Activated CD4-positive, alpha-beta T cell treated with anti-CD3 and anti-CD28 coated beads, Interleukin-2, amount 10 ng/mL, durations not matched to agents 7 days and 5 days (primary cell): ENCODE results near the gene CNIH1. TPM values are rescaled to one million over a fixed set of nuclear protein-coding genes. Genes with fewer than 3 reads are reported as not detected.
A peak's percentile ranks its signal among the peaks of the same experiment; 100 is the strongest.
"Not testable (repeated sequence)": the region's sequence is repeated elsewhere in the genome, so short reads cannot be mapped to it uniquely, and the experiment has no call there.

Source experiments
- CTCF ChIA-PET: fragments of 350-600 bp; sonication (Branson Sonifier 250); formaldehyde crosslinking; loops from one replicate; lab custom pipeline; 2021; ENCODE audit warnings: antibody characterized with exemption; lab: Charles Lee
- POLR2A ChIA-PET: fragments of 350-600 bp; sonication (Branson Sonifier 250); formaldehyde crosslinking; loops from one replicate; lab custom pipeline; 2021; ENCODE audit warnings: antibody characterized with exemption; lab: Charles Lee
- DNase-seq: peaks from one replicate; pipeline ENCODE4 v3.0.0-alpha.2; 2020
- H3K27ac Mint-ChIP-seq: one replicate; pipeline ENCODE4 v1.8.0; 2021; ENCODE audit warnings: mild to moderate bottlenecking, moderate library complexity, mixed read lengths
- H3K27me3 Mint-ChIP-seq: one replicate; pipeline ENCODE4 v1.8.0; 2021; ENCODE audit warnings: mixed read lengths
- H3K36me3 Mint-ChIP-seq: one replicate; pipeline ENCODE4 v1.8.0; 2021; ENCODE audit warnings: low read depth, mixed read lengths
- H3K4me1 Mint-ChIP-seq: one replicate; pipeline ENCODE4 v1.8.0; 2021; ENCODE audit warnings: mixed read lengths
- H3K4me3 Mint-ChIP-seq: one replicate; pipeline ENCODE4 v1.8.0; 2021; ENCODE audit warnings: mild to moderate bottlenecking, moderate library complexity, mixed read lengths
- H3K9me3 Mint-ChIP-seq: one replicate; pipeline ENCODE4 v1.8.0; 2021; ENCODE audit warnings: mixed read lengths
- total RNA-seq, 2 experiments: library from RNA; stranded (reverse); gene quantifications; one replicate each; pipeline ENCODE4 v1.2.3, GENCODE V29; 2021

Gene CNIH1
- total RNA-seq, 2 experiments from 2014 or later, result 71.5 to 94.5 TPM

DNA sequence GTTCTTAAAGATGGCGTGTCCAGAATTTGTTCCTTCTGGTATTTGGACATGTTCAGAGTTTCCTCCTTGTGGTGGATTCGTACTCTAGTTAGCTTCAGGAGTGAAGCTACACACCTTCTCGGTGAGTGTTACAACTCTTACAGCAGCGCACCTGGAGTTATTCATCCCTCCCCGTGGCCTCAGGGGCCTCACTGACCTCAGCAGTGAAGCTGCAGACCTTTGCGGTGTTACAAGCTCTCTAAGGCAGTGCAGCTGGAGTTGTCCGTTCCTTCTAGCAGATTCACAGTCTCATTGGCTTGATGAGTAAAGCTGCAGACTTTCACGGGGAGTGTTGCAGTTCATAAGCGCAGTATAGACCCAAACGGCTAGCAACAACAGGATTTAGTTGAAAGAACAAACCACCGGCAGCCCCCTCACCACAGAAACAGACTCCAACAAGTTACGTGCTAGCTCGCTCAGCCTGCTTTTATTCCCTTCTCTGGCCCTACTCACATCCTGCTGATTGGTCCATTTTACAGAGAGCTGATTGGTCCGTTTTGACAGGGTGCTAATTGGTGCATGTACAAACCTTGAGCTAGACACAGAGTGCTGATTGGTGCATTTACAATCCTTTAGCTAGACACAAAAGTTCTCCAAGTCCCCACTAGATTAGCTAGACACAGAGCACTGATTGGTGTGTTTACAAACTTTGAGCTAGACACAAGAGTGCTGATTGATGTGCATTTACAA lies 48.9 kb downstream of the CNIH1 start:
- no peak for DNase-seq
- no peaks in the 10 kb centered on the region for H3K36me3 Mint-ChIP-seq
- peaks cover 5% of the 10 kb centered on the region for H3K4me1 Mint-ChIP-seq
- H3K27ac Mint-ChIP-seq, result no peak overlapping the region
- H3K9me3 Mint-ChIP-seq, result no peaks in the 10 kb centered on the region
- CTCF ChIA-PET, result no interaction called here
- POLR2A ChIA-PET, result interaction anchor here (0.6 kb wide), 1 partner anchor 39 kb away, joined by 9 read pairs; no protein-coding TSS in a partner anchor
- H3K4me3 Mint-ChIP-seq, result no peak overlapping the region
- peaks cover 21% of the 10 kb centered on the region for H3K27me3 Mint-ChIP-seq

DNA sequence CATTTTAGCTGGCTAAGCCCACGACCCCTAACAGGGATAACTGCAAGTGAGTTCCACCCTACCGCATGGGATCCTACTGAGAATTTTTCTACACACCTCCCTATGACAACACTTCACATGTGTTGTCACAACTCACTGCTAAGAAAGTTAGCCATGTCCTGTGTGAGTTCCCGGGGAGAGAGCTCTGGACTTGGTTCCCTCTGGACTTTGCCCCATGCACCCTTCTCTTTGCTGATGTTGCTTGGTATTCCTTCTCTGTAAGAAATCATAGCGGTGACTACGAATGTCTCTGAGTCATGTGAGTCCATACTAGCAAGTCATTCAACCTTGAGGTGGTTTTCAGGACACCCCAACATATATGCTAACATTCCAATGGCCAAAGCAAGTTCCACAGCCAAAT lies 53.8 kb downstream of the CNIH1 start:
- Mint-ChIP-seq H3K36me3 (no peaks in the 10 kb centered on the region), H3K4me1 (no peaks in the 10 kb centered on the region), H3K27me3 (peaks cover 27% of the 10 kb centered on the region), H3K27ac (no peak overlapping the region), H3K9me3 (no peaks in the 10 kb centered on the region), H3K4me3 (no peak overlapping the region)
- no peak for DNase-seq
- ChIA-PET POLR2A (no interaction called here), CTCF (no interaction called here)

DNA sequence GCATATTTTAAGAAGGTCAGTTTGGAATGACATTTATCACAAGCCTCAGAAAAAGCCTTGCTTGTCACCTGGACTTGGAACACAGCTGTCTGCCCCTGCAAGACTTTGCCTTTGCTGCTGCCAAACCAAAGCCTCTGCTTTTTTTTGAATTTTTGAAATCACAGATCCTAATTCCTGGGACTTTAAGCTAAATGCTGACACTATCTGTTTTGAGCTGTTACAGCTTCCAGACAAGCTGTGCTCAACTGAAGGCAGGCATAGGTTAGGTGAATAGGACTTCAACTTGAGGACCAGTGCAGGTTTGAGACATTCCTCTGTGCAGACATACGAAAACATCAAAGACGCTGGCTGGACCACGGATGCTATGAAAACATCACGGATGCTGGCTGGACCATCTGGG lies 55.6 kb downstream of the CNIH1 start:
- CTCF ChIA-PET, result no interaction called here
- Mint-ChIP-seq H3K9me3 (no peaks in the 10 kb centered on the region), H3K27ac (no peak overlapping the region), H3K4me3 (no peak overlapping the region), H3K4me1 (no peaks in the 10 kb centered on the region), H3K27me3 (peaks cover 26% of the 10 kb centered on the region), H3K36me3 (no peaks in the 10 kb centered on the region)
- no peak for DNase-seq
- POLR2A ChIA-PET, result no interaction called here

DNA sequence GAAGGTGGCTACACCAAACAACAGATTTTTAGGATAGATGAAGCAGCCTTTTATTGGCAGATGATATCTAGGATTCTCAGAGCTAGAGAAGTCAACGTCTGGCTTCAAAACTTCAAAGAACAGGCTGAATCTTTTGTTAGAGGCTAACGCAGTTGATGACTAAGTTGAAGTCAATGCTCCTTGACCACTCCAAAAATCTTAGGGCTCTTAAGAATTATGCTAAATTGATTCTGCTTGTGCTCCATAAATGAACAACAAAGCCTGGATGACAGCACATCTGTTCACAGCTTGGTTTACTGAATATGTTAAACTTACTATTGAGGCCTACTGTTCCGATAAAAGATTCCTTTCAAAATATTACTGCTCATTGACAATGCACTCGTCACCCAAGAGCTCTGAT lies 57.3 kb downstream of the CNIH1 start:
- no peaks in the 10 kb centered on the region for H3K36me3 Mint-ChIP-seq
- ChIA-PET POLR2A (no interaction called here), CTCF (no interaction called here)
- H3K27me3 Mint-ChIP-seq, result peaks cover 37% of the 10 kb centered on the region
- no peaks in the 10 kb centered on the region for H3K4me1 Mint-ChIP-seq
- H3K9me3 Mint-ChIP-seq, result no peaks in the 10 kb centered on the region
- DNase-seq, result no peak
- no peak overlapping the region for H3K27ac Mint-ChIP-seq
- H3K4me3 Mint-ChIP-seq, result no peak overlapping the region

DNA sequence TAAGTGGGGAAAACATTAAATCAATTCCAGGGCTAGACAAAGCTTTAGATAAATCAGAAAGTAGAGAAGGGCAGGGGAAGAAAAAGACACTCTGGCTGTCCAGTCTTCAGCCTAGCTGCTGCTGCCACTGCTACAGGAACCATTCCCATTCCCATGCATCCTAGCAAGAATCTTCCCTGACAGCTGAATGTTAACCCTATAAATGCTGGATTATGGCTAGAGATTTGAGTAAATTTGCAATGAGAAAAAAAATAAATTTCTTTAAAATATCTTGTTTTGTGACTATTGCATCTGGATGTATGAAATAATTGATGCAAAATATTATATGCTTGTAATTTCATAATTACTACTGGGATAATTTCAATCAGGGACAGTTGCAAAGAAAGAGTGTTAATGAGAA lies 59.4 kb downstream of the CNIH1 start:
- Mint-ChIP-seq H3K4me3 (no peak overlapping the region), H3K9me3 (no peaks in the 10 kb centered on the region), H3K27me3 (peaks cover 26% of the 10 kb centered on the region), H3K4me1 (no peaks in the 10 kb centered on the region), H3K27ac (no peak overlapping the region), H3K36me3 (no peaks in the 10 kb centered on the region)
- ChIA-PET POLR2A (no interaction called here), CTCF (interaction anchor here (0.9 to 1.7 kb wide), 3 partner anchors 11 to 15 kb away, joined by 3 to 4 read pairs (median 3); partner anchors contain the start of gene CDKN3)
- no peak for DNase-seq

DNA sequence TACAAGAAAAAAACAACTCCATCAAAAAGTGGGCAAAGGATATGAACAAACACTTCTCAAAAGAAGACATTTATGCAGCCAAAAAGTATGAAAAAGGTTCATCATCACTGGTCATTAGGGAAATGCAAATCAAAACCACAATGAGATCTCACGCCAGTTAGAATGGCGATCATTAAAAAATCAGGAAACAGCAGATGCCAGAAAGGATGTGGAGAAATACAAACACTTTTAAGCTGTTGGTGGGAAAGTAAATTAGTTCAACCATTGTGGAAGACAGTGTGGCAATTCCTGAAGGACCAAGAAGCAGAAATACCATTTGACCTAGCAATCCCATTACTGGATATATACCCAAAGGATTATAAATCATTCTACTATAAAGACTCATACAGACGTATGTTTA lies 60.6 kb downstream of the CNIH1 start:
- CTCF ChIA-PET, result interaction anchor here (0.6 to 1.7 kb wide), 2 partner anchors 14 to 154 kb away, joined by 3 to 4 read pairs; no protein-coding TSS in a partner anchor
- DNase-seq, H3K4me3 Mint-ChIP-seq, POLR2A ChIA-PET, H3K4me1 Mint-ChIP-seq, H3K9me3 Mint-ChIP-seq, H3K36me3 Mint-ChIP-seq: not testable (repeated sequence)
- H3K27me3 Mint-ChIP-seq, result peaks cover 25% of the 10 kb centered on the region
- peak overlapping the region; percentile 52 for H3K27ac Mint-ChIP-seq

DNA sequence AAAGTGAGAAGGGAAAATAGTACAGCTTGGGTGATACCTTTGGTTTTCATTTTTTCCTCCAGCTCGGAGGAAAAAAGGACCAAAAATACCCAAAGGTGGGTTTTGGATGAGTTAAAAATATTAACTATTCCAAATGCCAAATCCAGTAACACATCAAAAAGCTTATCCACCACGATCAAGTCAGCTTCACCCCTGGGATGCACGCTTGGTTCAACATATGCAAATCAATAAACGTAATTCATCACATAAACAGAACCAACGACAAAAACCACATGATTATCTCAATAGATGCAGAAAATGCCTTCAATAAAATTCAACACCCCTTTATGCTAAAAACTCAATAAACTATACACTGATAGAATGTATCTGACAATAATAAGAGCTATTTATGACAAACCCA lies 62.3 kb downstream of the CNIH1 start:
- H3K4me3 Mint-ChIP-seq, H3K27ac Mint-ChIP-seq, H3K36me3 Mint-ChIP-seq, POLR2A ChIA-PET, H3K4me1 Mint-ChIP-seq, H3K9me3 Mint-ChIP-seq, DNase-seq: not testable (repeated sequence)
- peaks cover 25% of the 10 kb centered on the region for H3K27me3 Mint-ChIP-seq
- CTCF ChIA-PET, result interaction anchor here (1.0 kb wide), 1 partner anchor 16 kb away, joined by 3 read pairs; no protein-coding TSS in a partner anchor

DNA sequence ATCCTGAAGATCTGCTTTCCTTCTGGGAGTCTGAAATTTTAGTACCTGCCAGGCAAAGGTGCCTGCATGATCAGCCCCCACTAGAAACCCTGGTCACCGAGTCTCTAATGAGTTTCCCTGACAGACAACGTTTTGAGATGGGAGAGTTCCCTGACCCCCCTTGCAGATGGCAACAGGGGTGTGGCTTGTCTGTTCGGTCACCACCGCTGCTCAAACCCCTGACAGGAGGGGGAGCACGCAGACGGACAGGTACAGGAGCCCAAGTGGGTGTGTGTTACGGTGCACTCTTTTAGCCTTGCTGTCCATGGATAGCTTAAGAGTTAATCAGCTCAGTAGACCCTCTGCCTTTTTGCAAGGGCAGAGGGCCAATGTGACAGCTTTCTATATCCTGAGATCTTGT lies 63.7 kb downstream of the CNIH1 start:
- no peak for DNase-seq
- ChIA-PET CTCF (no interaction called here), POLR2A (no interaction called here)
- Mint-ChIP-seq H3K36me3 (no peaks in the 10 kb centered on the region), H3K27ac (no peak overlapping the region), H3K9me3 (no peaks in the 10 kb centered on the region), H3K4me1 (no peaks in the 10 kb centered on the region), H3K27me3 (peaks cover 25% of the 10 kb centered on the region), H3K4me3 (no peak overlapping the region)

DNA sequence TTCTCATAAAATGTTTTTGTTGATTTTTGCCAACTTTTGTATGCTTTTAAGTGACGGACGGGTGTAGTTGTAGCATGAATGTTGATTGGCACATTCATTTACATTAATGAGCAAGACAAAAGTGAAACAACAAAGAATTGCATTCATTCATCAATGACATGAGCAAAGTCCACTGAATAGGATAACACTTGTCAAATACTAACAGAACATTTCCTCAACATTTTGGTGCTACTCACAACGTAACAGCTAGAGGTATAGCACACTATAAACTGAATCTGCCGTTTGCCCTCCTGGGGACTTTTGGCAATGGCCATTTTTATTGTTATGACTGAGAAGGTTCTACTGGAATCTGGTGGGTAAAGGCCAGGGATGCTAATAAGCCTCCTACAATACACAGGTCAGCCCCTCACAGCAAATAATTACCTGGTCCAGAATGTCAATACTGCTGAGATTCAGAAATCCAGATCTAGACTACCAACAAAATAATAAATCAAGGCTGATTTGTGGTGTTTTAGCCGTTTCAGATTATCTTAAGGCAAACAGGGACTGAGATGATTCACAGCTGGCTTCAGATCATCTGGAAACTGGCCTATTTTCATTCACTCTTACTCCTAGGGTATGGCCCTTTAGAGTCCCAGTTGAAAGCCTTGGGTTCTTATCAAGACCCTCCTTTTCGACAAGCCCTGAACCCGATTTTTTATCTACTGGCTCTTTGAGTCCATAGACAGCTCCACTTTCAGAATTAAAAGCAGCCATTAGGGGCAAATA lies 66.9 kb downstream of the CNIH1 start:
- Mint-ChIP-seq H3K4me3 (no peak overlapping the region), H3K27me3 (peaks cover 13% of the 10 kb centered on the region), H3K36me3 (no peaks in the 10 kb centered on the region), H3K27ac (no peak overlapping the region), H3K9me3 (no peaks in the 10 kb centered on the region), H3K4me1 (no peaks in the 10 kb centered on the region)
- no peak for DNase-seq
- ChIA-PET POLR2A (no interaction called here), CTCF (interaction anchor here (1.2 kb wide), 1 partner anchor 39 kb away, joined by 3 read pairs; no protein-coding TSS in a partner anchor)

Other genes starting within 250 kb of the CNIH1 start
- gene CDKN3, start 44.4 kb downstream of the CNIH1 start, total RNA-seq, result 100 to 1,000 TPM in 1 of 2 experiments, 10 to 100 TPM in 1; 87.8 to 116 TPM
- 10 to 100 TPM; 35.8 to 37.2 TPM for gene GMFB, start 47.6 kb upstream of the CNIH1 start, total RNA-seq
- gene CGRRF1, start 68.5 kb upstream of the CNIH1 start, total RNA-seq, result 1 to 10 TPM; 9.6 to 9.7 TPM
- gene SAMD4A, start 125.8 kb upstream of the CNIH1 start, total RNA-seq, result under 1 TPM; 0.54 to 0.62 TPM